M059J (cell line): ENCODE measurements around the gene NAE1. TPM values are rescaled to one million over a fixed set of nuclear protein-coding genes. Genes with fewer than 3 reads are reported as not detected.

ENCODE experiments used
- DNase-seq: peaks from one replicate; pipeline ENCODE4 v3.0.0-alpha.2; 2012; ENCODE audit warnings: low read depth
- total RNA-seq: library from RNA; depleted of rRNA; stranded (reverse); fragments of >200 nt; shearing (Covaris generic); gene quantifications from 2 replicates; pipeline ENCODE4 v1.2.3, GENCODE V29; 2014

The NAE1 gene
- total RNA-seq, 1 experiment from 2014 or later, result 127 TPM

DNA sequence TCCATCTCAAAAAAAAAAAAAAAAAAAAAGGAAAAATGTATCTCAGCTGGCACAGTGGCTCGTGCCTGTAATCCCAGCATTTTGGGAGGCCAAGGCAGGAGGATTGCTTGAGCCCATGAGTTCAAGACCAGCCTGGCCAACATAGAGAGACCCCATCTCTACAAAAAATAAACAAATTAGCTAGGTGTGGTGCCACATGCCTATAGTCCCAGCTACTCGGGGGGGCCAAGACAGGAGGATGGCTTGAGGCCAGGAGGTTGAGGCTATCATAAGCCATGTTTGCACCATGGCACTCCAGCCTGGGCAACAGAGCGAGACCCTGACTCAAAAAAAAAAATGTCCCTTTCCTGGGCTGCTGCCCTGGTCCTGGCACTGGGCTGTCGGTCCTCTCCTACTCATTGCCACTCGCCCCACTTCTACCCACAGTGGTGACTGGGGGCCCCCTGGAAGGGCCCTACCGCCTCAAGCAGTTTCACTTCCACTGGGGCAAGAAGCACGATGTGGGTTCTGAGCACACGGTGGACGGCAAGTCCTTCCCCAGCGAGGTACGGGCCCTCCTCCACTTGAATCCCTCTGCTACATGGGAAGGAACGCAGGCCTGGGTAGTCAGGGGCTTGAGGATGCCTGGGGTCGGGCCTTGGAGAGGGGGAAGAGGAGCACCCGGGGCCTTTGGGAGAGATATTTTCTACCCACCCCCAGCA lies 19.5 kb upstream of the NAE1 start:
- no peak for DNase-seq

DNA sequence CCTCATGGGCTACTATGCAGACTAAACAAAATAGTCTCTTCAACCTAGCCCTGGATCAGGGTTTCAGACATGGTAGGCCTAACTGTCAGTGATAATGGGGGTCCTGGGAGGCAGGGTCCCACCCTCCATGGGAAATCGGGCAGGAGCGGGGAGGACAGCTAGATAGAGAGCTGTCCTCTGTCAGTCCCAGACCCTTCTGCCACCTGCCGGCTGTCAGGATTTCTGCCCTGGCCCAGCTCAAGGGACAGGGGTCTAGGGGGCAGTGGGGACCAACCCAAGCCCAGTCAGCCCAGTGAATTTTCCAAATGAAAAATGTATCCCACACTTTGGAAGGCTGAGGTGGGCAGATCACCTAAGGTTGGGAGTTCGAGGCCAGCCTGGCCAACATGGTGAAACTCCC lies 18.8 kb upstream of the NAE1 start:
- no peak for DNase-seq

DNA sequence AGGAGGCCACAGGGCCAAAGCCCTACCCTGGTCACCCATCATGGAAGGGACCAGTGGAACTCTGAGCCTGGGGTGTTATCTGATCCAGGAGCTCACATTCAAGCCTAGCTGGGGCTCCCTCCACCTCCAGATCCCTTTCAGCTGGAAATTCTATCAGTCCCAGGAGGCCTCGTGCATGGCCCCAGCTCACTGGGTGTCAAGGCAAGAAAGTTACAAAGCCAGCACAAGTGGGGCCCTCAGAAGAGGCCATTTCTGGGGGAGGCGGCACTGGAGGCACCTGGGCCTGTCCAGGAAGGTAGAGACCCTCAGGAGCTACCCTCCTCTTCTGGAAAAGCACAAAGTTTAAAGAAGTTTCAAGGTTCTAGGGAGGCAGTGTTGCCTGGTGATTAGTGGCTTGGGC lies 18.2 kb upstream of the NAE1 start:
- DNase-seq, result no peak

DNA sequence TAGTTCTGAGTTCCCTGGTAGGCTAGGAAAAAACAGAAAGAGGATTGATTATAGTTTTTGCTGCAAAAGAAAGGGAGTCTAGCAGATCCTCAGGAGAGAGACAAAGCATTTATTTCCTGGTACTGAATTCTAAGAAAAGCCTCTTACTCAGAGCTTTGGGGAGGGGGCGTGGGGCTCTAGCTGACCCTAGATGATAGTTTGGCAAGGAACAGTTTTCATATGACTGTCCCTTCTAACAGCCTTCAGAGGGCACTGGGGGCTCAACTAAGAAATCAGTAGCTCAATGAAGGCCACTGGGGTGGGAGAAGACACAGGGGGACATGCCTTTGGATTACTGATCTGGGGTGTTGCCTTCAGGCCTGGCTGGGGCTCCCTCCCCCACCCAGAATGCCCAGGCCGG lies 17.4 kb upstream of the NAE1 start:
- no peak for DNase-seq

DNA sequence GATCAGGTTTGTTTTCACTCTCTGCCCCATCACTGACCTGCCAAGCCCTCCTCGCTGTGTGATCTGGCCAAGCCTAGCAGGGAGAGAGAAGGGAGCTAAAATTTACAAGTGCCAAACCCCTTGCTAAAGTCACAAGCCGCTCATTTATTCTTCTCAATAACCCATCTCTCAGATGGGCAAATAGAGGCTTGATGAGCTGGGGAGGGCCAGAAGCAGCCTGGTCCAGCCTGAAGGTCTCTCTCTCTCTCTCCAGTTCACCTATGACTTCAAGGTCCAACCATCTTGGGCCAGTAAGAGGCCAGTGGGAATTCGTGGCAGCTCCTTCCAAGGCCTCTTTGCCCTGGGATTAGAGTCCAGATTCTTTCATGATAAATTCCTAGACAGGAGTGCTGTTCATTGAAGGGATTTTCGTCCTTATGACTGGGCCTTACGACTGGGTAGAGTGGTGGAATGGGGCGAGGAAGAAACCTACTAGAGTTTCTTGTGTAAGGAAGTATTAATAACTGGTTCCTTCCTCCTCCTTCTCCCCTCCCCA lies 16.8 kb upstream of the NAE1 start:
- no peak for DNase-seq

DNA sequence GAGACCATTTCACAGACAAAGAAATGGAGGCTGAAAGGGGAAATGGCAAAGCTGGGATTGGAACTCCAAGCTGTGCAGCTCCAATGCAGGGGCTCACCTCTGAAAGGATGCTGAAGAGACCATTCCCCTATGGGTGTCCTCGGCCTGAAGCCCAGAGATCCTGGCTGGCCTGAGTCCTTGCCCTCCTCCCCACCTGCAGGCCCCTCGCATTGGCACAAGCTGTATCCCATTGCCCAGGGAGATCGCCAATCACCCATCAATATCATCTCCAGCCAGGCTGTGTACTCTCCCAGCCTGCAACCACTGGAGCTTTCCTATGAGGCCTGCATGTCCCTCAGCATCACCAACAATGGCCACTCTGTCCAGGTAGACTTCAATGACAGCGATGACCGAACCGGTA lies 16.1 kb upstream of the NAE1 start:
- no peak for DNase-seq

DNA sequence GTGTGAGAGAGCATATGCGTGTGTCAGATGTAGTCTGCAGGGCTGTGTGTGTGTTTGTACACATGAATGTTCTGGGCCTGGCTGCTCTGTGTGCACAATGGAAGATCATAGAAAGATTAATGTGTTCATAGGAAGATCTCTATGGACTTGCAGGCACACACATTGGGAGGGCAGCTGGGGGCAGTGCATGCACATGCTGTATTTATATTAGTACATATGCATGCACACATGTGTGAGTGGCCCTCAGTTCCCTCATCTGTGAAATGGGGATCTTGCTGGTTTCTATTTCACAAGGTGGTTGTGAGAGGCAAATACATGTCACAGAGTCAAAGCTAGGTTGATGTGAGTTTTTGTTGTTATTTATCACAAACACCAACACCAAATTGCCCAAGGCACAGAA lies 15.5 kb upstream of the NAE1 start:
- DNase-seq, result no peak

DNA sequence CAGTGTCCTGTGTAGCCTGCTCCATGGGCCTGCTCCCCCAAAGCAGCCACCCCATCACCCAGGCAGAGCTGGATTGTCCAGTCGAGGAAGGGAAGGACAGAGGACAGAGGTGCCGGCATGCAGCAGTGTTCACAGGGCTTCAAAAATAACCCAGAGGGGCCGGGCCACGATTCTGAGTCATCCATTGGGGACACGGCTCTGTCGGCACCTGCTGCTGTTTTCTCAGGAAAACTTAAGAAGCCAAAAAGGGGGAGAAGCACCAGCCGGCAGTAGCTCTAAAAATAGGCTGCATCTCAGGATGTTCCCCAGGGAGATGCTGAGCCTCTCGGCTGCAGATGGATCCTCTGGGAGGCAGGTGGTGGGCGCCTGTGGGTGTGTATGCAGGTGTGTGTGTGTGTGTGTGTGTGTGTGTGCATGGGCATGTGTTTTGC lies 15.0 kb upstream of the NAE1 start:
- DNase-seq, result peak; percentile 26

DNA sequence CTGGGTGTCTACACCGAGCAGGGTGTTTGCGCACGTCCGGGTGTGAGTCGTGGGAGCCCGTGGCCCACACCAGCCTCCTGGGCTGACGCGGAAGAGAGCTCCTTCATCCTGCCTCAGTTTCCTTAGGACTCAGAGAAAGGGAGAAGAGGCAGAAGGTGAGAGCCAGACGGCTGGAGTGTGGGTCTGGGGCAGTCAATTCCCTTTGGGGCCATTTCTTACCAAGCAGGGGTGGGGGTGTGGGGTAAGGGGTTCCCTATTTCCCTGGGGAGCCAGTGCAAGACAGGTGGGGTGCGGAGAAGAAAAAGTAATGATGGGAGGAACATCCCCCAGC lies 14.3 kb upstream of the NAE1 start:
- no peak for DNase-seq

DNA sequence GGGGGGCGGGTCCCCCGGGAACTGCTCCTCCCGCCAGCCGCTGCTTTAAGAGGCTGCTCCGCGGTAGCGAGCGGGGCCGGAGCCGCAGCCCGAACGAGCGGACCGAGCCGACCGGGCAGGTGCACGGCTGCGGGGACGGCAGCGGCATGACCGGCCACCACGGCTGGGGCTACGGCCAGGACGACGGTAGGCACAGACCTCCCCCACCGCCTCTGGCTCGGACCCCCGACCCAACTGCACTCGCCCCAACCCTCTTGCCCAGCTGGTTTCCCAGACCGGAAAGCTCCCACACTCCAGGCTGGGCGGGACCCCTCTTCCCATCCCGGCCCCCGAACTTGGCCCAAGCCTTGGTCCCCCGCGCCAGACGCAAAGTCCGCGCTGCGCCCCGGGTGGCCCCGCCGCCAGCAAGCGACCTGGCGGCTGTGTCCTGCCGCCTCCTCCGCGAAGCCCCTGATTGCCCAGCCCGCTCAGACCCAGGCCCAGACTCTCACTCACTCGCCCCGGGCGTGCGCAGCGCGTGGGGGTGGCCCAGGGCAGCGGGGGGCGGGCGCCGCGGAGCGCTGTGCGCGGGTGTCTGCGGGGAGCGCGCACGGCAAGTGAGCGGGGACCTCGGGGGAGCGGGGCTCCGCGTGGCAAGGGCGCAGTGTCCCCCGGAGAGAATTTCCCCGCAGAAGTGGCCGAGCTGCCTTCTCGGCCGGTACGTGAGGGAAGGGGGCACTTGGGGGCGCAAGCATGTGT lies 13.7 kb upstream of the NAE1 start, which contains the start of gene CA7:
CA7 (plus strand) TSS at position 73 of the 738 bp plus-strand sequence; CDS start at position 147, 74 bp downstream.
- DNase-seq, result no peak

DNA sequence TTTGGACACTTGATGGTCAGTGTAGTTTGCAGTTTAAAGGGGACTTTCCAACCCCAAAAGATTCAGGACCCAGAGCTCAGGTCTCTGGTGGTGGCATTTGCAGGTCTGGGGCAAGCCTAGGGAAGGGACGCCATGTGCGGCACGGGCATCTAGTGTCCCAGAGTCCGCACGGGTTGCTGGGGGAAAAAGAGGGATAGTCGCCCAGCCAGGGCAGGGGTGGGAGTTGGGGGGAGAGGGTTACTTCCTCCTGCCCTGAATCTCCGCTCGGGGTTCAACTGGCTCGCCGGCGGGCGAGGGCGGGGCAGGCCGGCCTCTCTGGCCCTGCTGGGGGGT lies 13.2 kb upstream of the NAE1 start:
- no peak for DNase-seq

DNA sequence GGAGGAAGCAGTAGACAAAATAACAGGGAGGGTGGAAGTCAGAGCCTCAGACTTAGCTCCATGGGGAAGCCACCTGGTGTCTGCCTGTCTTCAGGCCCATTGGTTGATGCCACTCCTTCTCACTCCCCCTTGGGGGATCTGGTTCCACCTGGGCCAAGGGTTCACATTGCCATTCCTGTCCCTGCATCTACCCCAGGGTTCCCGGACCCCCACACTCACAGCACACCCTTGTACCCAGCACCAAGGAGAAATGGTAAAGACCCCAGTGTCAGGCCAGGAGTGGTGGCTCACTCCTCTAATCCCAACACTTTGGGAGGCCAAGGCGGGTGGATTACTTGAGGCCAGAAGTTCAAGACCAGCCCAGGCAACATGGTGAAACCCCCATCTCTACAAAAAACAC lies 12.4 kb upstream of the NAE1 start:
- no peak for DNase-seq

DNA sequence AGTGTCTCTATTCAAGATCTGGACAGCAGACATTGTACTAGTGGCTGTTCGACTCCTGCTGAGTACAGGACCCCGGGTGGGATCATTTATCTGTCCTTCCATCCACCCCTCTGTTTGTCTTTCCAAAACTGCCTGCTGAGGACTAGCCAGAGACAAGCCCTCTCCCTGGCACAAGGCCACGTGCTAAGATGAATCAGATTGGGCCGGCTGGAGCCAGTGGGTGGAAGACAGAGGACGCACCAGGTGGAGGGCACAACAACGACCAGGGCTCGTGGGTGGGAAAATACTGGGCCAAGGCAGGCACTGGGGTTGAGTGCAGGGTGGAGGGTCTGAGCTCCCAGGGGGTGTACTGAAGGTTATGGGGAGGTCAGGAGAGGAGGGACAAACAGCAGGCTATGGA lies 12.0 kb upstream of the NAE1 start:
- peak; percentile 29 for DNase-seq

DNA sequence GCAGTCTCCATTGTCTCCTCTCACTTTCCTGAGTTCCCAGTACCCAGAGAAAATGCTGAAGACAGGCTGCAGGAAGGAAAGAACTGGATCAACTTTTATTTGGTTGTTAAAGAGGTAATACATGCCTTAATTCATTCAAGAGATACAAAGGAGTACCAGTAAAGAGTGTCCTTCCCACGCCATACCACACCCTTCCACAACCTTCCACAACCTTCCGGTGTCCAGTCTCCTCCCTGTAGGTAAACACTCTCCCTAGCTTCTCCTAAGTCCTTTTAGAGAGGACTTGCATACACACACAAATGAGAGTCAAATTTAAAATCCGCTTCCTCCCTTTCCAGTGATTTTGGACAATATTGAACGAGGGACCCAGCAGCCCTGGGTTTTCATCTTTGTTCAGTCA lies 10.6 kb upstream of the NAE1 start:
- no peak for DNase-seq

DNA sequence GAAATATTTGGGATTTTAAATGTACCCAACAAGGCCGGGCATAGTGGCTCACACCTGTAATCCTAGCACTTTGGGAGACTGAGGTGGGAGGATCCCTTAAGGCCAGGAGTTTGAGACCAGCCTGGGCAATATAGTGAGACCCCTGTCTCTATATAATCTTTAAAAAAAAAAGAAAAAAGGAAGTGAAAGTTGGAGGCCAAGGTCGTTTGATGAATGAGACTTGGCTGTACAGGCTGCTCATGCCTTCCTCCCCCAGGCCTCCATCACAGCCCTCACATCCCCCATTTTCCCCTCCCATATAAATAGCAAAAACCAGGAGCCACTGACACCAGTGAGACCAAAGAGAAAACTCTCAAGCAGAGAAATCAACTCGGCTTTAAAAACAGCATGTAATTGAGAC lies 10.1 kb upstream of the NAE1 start:
- DNase-seq, result no peak

DNA sequence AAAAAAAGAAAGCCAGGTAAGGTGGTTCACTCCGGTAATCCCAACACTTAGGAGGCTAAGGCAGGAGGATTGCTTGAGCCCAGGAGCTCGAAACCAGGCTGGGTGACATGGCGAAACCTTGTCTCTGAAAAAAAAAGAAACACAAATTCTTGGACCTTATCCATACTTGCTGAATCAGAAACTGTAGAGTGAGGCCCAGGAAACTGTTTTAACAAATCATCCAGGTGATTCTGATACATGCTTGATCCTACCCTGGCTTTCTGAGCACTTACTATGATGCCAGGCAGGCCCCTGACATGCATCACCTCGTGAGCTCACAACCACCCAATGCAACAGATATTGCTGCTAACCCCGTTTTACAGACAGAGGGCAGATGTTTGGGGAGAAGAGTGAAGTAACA lies 4.0 kb upstream of the NAE1 start:
- no peak for DNase-seq

DNA sequence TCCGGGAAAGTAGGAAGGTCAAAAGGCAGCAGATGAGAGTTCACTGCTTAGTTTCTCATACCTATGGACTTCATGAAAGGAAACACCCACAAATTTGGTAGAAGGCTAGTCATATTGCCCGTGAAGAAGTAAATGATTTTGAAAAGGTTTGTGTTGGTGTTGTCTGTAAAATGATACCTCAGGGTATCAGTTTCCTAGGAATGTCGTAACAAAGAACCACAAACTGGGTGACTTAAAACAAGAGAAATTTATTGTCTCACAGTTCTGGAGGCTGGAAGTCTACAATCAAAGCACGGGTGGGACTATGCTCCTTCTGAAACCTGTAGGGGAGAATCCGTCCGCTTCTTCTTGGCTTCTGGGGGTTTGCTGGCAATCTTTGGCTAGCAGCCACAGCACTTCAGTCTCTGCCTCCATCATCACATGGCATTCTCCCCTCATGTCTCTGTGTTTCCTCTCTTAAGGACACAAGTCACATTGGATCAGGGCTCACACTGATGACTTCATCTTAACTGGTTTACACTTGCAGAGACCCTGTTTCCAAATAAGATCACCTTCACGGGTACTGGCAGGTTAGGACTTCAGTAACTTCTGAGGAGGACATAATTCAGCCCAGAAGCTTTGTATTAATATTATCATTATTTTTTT lies 2.0 kb upstream of the NAE1 start:
- DNase-seq, result peak; percentile 74

DNA sequence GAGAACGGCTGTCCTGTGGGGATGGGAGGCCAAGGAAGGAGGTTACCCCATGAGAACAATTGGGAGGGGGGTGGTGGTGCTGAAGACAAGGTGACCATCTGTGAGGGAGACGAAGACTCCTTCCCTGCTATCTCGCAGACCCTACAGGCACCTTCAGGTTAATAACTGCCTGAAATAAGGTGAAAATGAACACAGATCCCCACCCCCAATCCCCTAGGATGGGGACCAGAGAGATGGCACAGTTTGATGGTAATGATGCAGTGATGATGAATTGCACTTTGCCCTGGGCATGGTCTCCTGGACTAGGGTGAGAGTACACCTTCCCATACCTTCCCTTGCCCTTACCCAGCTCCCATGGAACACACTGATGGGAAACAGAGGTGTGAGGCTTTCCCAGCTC lies 1.4 kb upstream of the NAE1 start:
- no peak for DNase-seq

DNA sequence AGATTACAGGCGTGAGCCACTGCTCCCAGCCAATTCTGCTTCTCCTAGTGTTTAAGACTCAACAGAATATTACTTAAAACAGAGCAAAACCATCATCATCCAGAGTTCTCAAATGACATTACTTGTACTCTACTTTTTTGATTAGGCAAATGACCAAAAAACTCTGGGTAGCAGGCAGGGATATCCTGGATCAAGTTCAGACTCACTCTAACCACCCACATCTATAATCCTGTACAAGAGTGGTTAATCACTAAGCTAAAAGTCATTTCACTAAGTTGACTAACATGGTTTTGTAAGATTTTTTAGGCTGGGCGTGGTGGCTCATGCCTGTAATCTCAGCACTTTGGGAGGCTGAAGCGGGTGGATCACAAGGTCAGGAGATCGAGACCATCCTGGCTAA lies 6.8 kb downstream of the NAE1 start:
- no peak for DNase-seq

DNA sequence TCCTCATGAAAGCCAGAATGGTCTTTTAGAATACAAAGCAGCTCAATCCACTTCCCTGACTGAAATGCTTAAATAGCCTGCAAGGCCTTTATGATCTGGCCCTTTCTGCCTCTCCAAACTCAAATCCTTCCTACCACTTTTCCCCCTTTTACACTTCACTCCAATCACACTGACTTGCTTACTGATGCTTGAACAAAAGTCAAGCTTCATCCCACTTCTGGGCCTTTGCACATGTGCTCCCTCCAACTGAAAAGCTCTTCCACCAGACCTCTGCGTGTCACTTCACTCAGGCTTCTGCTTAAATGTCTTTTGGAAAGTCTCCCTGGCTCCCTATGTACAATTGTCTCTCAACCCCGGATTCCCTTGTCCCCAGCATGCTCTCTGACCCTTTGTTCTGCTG lies 16.0 kb downstream of the NAE1 start:
- no peak for DNase-seq

DNA sequence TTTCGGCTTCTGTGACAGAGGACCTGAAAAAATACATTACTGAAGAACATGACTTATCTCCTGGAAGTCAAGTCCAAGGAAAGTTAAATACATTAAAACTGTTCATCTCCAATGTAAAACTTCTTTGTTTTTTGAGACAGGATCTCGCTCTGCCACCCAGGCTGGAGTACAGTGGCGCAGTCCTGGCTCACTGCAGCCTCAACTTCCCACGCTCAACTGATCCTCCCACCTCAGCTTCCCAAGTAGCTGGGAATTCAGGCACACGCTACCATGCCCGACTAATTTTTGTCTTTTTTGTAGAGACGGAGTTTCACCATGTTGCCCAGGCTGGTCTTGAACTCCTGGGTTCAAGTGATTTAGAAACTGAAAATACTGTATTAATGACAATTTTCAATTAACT lies 19.7 kb downstream of the NAE1 start:
- DNase-seq, result no peak

DNA sequence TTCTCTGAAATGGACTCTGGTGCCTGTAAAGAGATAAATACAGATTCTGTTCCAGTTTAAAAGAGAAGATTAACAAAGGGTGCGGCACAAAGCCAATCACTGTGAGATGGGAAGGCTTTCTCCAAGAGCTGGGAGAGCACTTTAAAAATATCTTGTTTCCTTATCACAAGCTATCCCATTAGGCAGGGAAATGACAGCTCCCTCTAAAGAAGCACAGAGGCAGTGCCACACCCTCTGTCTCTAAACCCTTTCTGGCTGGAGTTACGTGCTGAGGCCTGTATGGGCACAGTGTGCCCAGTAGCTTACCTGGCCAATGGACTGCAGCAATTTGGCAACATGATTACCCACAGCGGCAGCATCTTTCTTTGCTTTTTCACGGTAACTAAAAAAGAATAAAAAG lies 20.4 kb downstream of the NAE1 start:
- no peak for DNase-seq

DNA sequence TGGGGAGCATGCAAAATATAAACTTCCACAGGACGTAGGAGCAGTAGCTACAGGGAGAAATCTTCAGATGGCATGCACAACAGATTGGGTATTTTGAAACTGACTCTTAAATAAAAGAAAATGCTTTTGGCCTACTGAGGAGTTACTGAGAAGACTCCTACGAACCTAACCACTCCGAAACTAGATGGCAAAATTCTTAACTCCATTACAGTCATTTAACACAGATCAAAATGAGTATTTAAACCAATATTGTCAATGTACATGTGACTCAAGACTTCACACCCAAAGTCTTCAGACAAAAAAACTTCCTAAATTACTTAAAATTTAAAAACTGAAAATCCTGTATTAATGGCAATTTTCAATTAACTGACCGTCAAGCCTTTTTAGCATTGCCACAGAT lies 21.0 kb downstream of the NAE1 start:
- DNase-seq, result no peak
